ENCODE measurements around the gene TUBA4A.

- TF ChIP-seq, protein P1, sequence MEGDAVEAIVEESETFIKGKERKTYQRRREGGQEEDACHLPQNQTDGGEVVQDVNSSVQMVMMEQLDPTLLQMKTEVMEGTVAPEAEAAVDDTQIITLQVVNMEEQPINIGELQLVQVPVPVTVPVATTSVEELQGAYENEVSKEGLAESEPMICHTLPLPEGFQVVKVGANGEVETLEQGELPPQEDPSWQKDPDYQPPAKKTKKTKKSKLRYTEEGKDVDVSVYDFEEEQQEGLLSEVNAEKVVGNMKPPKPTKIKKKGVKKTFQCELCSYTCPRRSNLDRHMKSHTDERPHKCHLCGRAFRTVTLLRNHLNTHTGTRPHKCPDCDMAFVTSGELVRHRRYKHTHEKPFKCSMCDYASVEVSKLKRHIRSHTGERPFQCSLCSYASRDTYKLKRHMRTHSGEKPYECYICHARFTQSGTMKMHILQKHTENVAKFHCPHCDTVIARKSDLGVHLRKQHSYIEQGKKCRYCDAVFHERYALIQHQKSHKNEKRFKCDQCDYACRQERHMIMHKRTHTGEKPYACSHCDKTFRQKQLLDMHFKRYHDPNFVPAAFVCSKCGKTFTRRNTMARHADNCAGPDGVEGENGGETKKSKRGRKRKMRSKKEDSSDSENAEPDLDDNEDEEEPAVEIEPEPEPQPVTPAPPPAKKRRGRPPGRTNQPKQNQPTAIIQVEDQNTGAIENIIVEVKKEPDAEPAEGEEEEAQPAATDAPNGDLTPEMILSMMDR (IDR thresholded peaks at IDR 0.05) = no peak
- TF ChIP-seq POLR2AphosphoS5 (IDR thresholded peaks at IDR 0.05) (no peak), POLR2A (IDR thresholded peaks at IDR 0.05) (no peak), EP300 (IDR thresholded peaks at IDR 0.05) (no peak)
These were observed 44.2 kb downstream of the TUBA4A start for GRCh38 chr2:219209236-219210195.
